T-helper 17 cell (primary cell): ENCODE data around the gene PDZD7. TPM values are rescaled to one million over a fixed set of nuclear protein-coding genes. Genes with fewer than 3 reads are reported as not detected.
"Not testable (repeated sequence)": the region's sequence is repeated elsewhere in the genome, so short reads cannot be mapped to it uniquely, and the experiment has no call there.

Source experiments
- ATAC-seq: fragments of 150-1000 bp; cut with Tn5 transposase; 2 replicates; pipeline ENCODE4 v1.10.0; 2021; ENCODE audit warnings: mild to moderate bottlenecking, moderate library complexity
- DNase-seq, 3 donors: peaks; one replicate each; pipeline versions ENCODE4 v3.0.0 to v3.0.0-alpha.2; 2020 to 2021
- H3K9me3 ChIP-seq: one replicate; pipeline ENCODE4 v1.7.0; 2013; ENCODE audit warnings: low read length, mild to moderate bottlenecking; ENCODE audit not compliant: control insufficient read depth, poor library complexity, severe bottlenecking
- H3K27ac Mint-ChIP-seq: one replicate; pipeline ENCODE4 v1.8.0; 2022; ENCODE audit warnings: mild to moderate bottlenecking, moderate library complexity, mixed read lengths
- H3K27me3 Mint-ChIP-seq: one replicate; pipeline ENCODE4 v1.8.0; 2022; ENCODE audit warnings: mixed read lengths
- H3K36me3 Mint-ChIP-seq: one replicate; pipeline ENCODE4 v1.8.0; 2022; ENCODE audit warnings: low read depth, mixed read lengths
- H3K4me1 Mint-ChIP-seq: one replicate; pipeline ENCODE4 v1.8.0; 2022; ENCODE audit warnings: mild to moderate bottlenecking, mixed read lengths
- H3K4me3 Mint-ChIP-seq: one replicate; pipeline ENCODE4 v1.8.0; 2022; ENCODE audit warnings: mild to moderate bottlenecking, moderate library complexity, mixed read lengths
- total RNA-seq, 4 donors: library from RNA in 2 of 4; stranded (reverse) in 2 of 4; gene quantifications; one replicate each; pipeline ENCODE4 v1.2.3 and lab custom pipeline; 2022 to 2026

PDZD7 gene
- total RNA-seq, 2 donors from 2014 or later = 0.65 to 1.1 TPM

- Mint-ChIP-seq H3K4me3 (peak overlapping the region; percentile 98), H3K27ac (peak overlapping the region; percentile 97), H3K27me3 (peaks cover 15% of the 10 kb centered on the region), H3K4me1 (peaks cover 20% of the 10 kb centered on the region), H3K36me3 (peaks cover 5% of the 10 kb centered on the region)
- no peaks in the 10 kb centered on the region for H3K9me3 ChIP-seq
- DNase-seq = no peak
- ATAC-seq = no peak
Observed at GRCh38 chr10:101042118-101042517, 11.2 kb upstream of the PDZD7 start.

- DNase-seq (peak; percentile 34 to 63 (median 47)), ATAC-seq (peak; percentile 88)
- no peaks in the 10 kb centered on the region for H3K9me3 ChIP-seq
- Mint-ChIP-seq H3K27me3 (peaks cover 7% of the 10 kb centered on the region), H3K4me1 (peaks cover 23% of the 10 kb centered on the region), H3K4me3 (no peak overlapping the region), H3K36me3 (peaks cover 5% of the 10 kb centered on the region), H3K27ac (peak overlapping the region; percentile 97)
Observed at GRCh38 chr10:101041252-101041761, 10.4 kb upstream of the PDZD7 start.

- no peaks in the 10 kb centered on the region for H3K9me3 ChIP-seq
- Mint-ChIP-seq H3K27ac (peak overlapping the region; percentile 97), H3K4me1 (peaks cover 23% of the 10 kb centered on the region), H3K4me3 (no peak overlapping the region), H3K36me3 (peaks cover 5% of the 10 kb centered on the region), H3K27me3 (peaks cover 3% of the 10 kb centered on the region)
- DNase-seq (no peak), ATAC-seq (no peak)
Observed at GRCh38 chr10:101040851-101041250, 9.9 kb upstream of the PDZD7 start.

DNA sequence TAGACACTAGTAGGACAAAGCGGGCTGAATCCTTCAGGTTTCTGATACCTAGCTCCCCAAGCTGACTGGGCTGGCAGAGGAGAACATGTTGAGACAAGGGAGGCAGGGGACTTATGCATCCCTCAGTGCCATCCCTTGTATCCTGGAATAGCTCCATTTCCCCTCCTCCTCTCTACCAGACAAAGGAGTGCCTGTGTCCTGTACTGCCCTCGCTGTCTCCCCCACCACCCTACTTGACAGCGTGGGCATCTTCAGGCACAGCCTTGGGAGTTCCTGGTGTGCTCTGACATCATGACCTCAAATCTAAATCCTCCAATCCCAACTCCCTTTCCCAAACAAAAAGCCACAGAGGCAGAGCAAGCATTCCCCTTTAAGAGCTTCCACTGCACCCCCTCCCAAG lies 9.1 kb upstream of the PDZD7 start:
- H3K27me3 Mint-ChIP-seq = no peaks in the 10 kb centered on the region
- peak overlapping the region; percentile 67 for H3K27ac Mint-ChIP-seq

GRCh38 chr10:101038484-101038883 lies 7.6 kb upstream of the PDZD7 start:
- no peaks in the 10 kb centered on the region for H3K27me3 Mint-ChIP-seq
- ATAC-seq = no peak

More for the DNA sequence above, 9.1 kb upstream of the PDZD7 start:
- H3K4me3 Mint-ChIP-seq = no peak overlapping the region
- peaks cover 5% of the 10 kb centered on the region for H3K36me3 Mint-ChIP-seq
- no peak for DNase-seq
- peaks cover 23% of the 10 kb centered on the region for H3K4me1 Mint-ChIP-seq
- H3K9me3 ChIP-seq = no peaks in the 10 kb centered on the region
- no peak for ATAC-seq

DNA sequence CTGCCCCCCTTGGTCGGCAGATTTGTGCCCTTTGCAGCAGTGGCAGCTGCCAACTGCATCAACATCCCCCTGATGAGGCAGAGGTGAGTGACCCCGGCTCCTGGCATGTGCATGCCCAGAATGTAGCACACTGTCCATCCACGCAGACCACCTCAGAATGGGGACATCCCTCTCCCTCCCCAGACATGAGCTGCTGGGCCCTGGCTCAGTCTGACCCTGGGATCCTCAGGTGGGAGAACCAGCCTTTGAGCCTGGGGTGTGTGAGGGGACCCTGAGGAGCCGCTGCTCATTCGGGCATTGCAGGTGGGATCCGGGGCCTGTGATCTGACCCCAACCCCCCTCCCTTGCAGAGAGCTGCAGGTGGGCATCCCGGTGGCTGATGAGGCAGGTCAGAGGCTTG lies 5.8 kb upstream of the PDZD7 start:
- peaks cover 22% of the 10 kb centered on the region for H3K4me1 Mint-ChIP-seq
- DNase-seq (no peak), ATAC-seq (no peak)
- H3K36me3 Mint-ChIP-seq = peaks cover 8% of the 10 kb centered on the region
- no peak overlapping the region for H3K27ac Mint-ChIP-seq
- H3K27me3 Mint-ChIP-seq = no peaks in the 10 kb centered on the region
- H3K4me3 Mint-ChIP-seq = no peak overlapping the region
- no peaks in the 10 kb centered on the region for H3K9me3 ChIP-seq

More at GRCh38 chr10:101038484-101038883, 7.6 kb upstream of the PDZD7 start:
- no peak overlapping the region for H3K27ac Mint-ChIP-seq
- H3K4me1 Mint-ChIP-seq = peaks cover 23% of the 10 kb centered on the region
- DNase-seq = no peak
- H3K4me3 Mint-ChIP-seq = no peak overlapping the region
- H3K36me3 Mint-ChIP-seq = peaks cover 5% of the 10 kb centered on the region
- no peaks in the 10 kb centered on the region for H3K9me3 ChIP-seq

DNA sequence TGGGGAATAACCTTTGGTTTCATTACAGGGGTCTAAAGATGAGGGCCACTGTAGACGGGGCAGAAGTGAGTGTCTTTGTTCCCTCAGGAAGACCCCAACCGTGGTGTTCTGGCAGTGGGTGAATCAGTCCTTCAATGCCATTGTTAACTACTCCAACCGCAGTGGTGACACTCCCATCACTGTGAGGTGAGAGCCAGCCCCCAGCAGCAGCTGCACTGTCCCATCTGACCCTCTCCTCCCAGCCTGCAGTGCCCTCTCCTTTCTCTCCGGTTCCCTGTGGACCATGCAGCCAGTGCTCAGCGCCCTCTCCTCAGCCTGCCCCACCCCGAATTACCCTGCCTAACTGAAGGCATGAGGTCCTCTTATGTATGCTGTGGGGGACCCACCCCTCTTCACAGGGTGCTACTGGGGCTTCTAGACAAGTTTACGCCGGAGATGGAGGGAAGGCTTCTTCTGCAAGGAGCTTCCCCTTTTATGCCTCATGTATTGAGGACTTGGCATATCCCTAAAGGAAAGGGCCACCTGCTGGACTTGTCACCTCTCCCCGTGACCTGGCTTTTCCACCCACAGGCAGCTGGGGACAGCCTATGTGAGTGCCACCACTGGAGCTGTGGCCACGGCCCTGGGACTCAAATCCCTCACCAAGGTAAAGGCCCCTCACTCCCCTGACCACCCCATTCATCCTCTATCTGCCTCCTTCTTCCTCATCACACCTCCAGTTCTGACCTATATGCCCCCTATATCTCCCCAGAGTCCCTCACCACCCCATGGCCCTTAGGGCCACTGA lies 5.2 kb upstream of the PDZD7 start:
- H3K9me3 ChIP-seq = no peaks in the 10 kb centered on the region
- no peak overlapping the region for H3K27ac Mint-ChIP-seq
- peaks cover 8% of the 10 kb centered on the region for H3K36me3 Mint-ChIP-seq

GRCh38 chr10:101035314-101035713 lies 4.4 kb upstream of the PDZD7 start:
- H3K4me1 Mint-ChIP-seq = peaks cover 29% of the 10 kb centered on the region
- no peak overlapping the region for H3K27ac Mint-ChIP-seq
- ATAC-seq (no peak), DNase-seq (no peak)
- H3K4me3 Mint-ChIP-seq = no peak overlapping the region
- H3K36me3 Mint-ChIP-seq = peaks cover 8% of the 10 kb centered on the region
- H3K9me3 ChIP-seq = no peaks in the 10 kb centered on the region
- H3K27me3 Mint-ChIP-seq = no peaks in the 10 kb centered on the region

More for the DNA sequence above, 5.2 kb upstream of the PDZD7 start:
- Mint-ChIP-seq H3K27me3 (no peaks in the 10 kb centered on the region), H3K4me1 (peaks cover 27% of the 10 kb centered on the region), H3K4me3 (no peak overlapping the region)
- no peak for DNase-seq
- ATAC-seq = no peak

DNA sequence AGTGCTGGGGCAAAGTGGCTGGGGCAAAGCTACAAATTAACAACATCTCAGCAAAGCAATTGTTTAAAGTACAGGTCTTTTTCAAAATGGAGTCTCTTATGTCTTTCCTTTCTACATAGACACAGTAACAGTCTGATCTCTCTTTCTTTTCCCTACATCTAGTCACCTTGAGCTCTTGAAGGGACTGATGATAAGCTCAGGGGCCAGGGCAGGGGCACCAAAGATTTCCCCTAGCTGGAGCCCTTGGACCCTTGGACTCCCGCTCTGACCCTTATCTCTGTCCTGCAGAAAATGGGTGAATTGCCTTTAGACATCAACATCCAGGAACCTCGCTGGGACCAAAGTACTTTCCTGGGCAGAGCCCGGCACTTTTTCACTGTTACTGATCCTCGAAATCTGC lies 3.5 kb upstream of the PDZD7 start:
- not testable (repeated sequence) for H3K9me3 ChIP-seq, H3K4me3 Mint-ChIP-seq, H3K27me3 Mint-ChIP-seq, DNase-seq, H3K36me3 Mint-ChIP-seq, ATAC-seq
- H3K4me1 Mint-ChIP-seq = peaks cover 29% of the 10 kb centered on the region
- peak overlapping the region; percentile 37 for H3K27ac Mint-ChIP-seq

DNA sequence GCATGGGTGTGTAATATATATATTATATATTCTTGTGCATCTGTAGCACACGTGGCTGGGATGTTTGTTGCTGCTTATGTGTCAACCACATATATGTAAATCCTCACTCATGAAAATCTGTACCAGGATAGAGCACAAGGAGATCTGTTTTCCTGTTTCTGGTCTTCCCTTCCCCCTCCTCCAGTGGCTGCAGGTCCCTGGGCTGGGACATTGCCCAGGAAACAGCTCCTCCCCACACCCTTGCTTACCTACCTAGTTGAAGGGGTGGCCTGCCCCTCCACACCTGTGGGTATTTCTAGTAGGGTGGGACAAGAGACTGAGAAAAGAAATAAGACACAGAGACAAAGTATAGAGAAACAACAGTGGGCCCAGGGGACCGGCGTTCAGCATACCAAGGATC lies 2.3 kb upstream of the PDZD7 start:
- H3K36me3 Mint-ChIP-seq = peaks cover 8% of the 10 kb centered on the region
- peak overlapping the region; percentile 15 for H3K4me3 Mint-ChIP-seq
- H3K9me3 ChIP-seq = no peaks in the 10 kb centered on the region
- no peak for ATAC-seq
- H3K27me3 Mint-ChIP-seq = peaks cover 4% of the 10 kb centered on the region
- H3K4me1 Mint-ChIP-seq = peaks cover 29% of the 10 kb centered on the region
- no peak for DNase-seq
- peak overlapping the region; percentile 95 for H3K27ac Mint-ChIP-seq

GRCh38 chr10:101032637-101033224 lies 1.8 kb upstream of the PDZD7 start:
- H3K9me3 ChIP-seq = no peaks in the 10 kb centered on the region
- H3K27me3 Mint-ChIP-seq = peaks cover 6% of the 10 kb centered on the region
- peak overlapping the region; percentile 97 for H3K4me3 Mint-ChIP-seq
- H3K27ac Mint-ChIP-seq = peak overlapping the region; percentile 95
- peaks cover 26% of the 10 kb centered on the region for H3K4me1 Mint-ChIP-seq
- DNase-seq (peak in 1 of 3 donors; percentile 40), ATAC-seq (peak; percentile 14)
- H3K36me3 Mint-ChIP-seq = peaks cover 3% of the 10 kb centered on the region

- Mint-ChIP-seq H3K4me3 (peak overlapping the region; percentile 97), H3K27ac (peak overlapping the region; percentile 95), H3K4me1 (peaks cover 26% of the 10 kb centered on the region), H3K36me3 (peaks cover 3% of the 10 kb centered on the region), H3K27me3 (peaks cover 12% of the 10 kb centered on the region)
- peak; percentile 61 to 80 (median 80) for DNase-seq
- H3K9me3 ChIP-seq = no peaks in the 10 kb centered on the region
- peak; percentile 68 for ATAC-seq
Observed at GRCh38 chr10:101031796-101032636, 1.1 kb upstream of the PDZD7 start.
